GM19328 (cell line): ENCODE data around the gene MRGPRE.

Experiments
- ATAC-seq: cut with Tn5 transposase; IDR thresholded peaks from one replicate; pipeline ENCODE4 v1.9.1; 2021; ENCODE audit warnings: mild to moderate bottlenecking, moderate library complexity; ENCODE audit not compliant: unreplicated experiment

The MRGPRE gene

GRCh38 chr11:3181725-3182461 lies 50.3 kb downstream of the MRGPRE start:
- ATAC-seq, result no peak

GRCh38 chr11:3180869-3181268 lies 51.3 kb downstream of the MRGPRE start:
- ATAC-seq, result no peak

GRCh38 chr11:3178349-3178748 lies 53.9 kb downstream of the MRGPRE start:
- ATAC-seq, result no peak

GRCh38 chr11:3177931-3178330 lies 54.3 kb downstream of the MRGPRE start:
- ATAC-seq, result no peak
